NOMO-1 (cell line): ENCODE data around the gene SCART1.
"Not testable (repeated sequence)": the region's sequence is repeated elsewhere in the genome, so short reads cannot be mapped to it uniquely, and the experiment has no call there.

Experiments
- DNase-seq, 2 experiments: peaks; one replicate each; lab custom pipeline; 2025; ENCODE audit not compliant: unreplicated experiment in 2 of 2; lab: John Stamatoyannopoulos, UW

The SCART1 gene

DNA sequence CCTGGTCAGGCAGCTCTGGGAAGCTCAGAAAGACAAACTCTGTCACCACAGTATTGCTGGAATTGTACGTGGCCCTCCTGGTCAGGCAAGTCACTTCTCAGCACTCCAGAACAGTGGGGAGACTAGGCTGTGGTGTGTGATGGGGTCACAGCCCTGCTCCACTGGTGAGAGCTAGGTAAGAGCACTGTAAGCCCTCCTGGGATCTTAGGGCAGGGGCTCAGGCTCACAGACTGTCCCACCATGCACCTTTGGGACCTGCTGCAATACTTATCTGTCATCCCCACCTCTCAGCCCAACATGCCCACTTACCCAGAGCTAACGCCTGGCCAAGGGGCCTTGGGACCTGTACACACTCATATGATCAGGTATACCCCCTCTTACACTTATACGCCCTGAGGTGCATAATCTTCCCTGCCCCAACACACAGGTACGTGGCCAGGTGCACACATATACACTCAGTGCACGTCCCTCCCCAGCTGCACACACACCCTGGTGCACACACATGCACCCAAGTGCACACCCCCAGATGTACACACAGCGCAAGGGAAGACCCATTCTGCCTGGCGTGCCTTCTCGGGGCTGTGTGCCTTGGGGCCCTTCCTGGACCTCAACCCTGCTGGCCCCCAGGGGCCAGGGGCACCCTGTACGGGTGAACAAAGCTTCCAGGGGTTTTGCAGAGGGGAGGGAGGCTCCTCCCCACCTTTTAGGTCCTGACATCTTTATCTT lies 21.7 kb upstream of the SCART1 start:
- not testable (repeated sequence) for DNase-seq

DNA sequence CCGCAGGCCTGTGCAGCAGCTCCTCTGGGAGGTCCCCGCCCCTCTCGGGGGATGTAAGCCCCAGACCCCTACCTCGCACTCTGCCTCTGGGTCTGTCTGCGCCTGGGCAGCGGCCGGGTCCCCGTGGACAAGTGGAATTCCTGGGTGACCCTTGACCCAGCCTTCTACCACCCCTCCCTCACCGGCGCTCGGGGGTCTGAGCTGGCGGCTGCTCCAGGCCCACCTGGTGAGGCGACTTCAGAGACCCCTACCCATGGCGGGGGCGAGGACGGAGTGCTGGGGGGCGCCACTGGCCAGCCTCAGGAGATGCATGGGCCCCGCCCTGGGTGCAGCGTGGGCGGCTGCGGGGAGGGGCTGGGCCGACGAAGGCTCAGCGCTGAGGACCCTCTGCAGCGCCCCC lies 21.0 kb upstream of the SCART1 start:
- not testable (repeated sequence) for DNase-seq

DNA sequence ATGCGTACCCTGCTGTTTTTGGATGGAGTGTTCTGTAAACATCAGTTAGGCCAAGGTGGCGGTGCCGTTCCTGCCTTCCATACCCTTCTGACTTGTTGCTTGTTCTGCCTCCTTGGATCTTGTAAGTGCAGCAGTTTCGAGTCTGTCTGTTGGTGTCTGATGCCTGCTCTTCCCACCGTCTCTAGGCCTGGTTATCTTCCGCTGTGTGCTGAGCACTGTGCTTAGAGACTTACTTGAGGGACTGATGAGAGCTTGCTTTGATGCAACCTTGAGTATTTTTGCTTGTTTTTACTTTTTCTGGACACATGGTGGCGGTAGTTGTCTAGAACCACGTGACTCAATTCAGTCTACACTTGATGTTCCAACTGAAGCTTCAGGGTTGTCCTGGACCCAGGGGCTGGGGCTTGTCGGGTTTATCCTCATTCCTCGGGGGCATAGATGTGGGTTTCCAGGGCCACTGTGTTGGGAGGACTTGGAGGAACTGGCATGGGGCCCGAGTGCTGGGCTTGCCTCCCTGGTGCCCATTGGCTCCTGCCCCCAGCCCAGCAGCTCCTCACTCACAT lies 15.0 kb upstream of the SCART1 start:
- peak in 1 of 2 experiments; percentile 68 for DNase-seq

DNA sequence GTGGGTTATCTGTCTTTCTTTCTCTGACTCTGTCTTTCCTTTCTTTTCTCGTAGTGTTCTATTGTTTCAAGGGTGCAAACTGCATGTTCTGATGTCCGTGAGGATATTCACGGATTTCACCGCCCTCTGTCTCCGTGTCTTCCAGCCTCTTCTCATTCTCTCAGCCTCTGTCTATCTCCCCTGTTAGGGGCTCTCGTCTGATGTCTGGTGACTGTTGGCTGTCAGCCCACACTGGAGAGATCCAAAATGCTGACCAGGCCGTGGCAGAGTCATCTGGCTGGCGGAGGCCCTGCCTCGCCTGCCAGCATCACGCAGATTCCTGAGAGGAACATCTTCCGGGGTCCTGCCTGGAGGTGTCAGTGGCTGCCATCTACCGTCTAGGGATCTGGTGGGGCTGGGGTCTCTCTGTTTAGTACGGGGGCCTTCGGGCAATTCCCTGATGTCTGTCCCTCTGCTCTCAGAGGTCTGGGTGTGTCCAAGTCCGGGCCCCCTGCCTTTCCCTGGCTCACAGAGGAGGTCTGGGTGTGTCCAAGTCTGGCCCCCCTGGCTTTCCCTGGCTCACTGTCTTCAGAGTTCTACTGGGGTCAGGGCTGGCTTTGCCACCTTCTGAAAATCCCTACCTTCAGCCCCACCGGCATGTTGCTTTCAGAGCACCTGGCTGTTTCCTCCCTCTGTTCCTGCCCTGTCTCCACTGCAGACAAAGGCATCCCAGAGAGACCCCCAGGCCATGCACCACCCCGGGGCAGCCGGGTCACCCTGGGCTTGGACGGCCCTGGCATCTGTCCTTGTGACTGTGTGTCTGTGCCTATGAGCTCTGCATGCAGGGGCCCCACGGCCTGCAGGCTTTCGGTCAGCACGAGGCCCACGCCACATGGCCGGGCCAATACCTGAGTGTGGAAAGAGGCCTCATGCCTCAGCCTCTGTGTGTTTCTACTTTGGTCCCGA lies 14.0 kb upstream of the SCART1 start:
- DNase-seq, result no peak

DNA sequence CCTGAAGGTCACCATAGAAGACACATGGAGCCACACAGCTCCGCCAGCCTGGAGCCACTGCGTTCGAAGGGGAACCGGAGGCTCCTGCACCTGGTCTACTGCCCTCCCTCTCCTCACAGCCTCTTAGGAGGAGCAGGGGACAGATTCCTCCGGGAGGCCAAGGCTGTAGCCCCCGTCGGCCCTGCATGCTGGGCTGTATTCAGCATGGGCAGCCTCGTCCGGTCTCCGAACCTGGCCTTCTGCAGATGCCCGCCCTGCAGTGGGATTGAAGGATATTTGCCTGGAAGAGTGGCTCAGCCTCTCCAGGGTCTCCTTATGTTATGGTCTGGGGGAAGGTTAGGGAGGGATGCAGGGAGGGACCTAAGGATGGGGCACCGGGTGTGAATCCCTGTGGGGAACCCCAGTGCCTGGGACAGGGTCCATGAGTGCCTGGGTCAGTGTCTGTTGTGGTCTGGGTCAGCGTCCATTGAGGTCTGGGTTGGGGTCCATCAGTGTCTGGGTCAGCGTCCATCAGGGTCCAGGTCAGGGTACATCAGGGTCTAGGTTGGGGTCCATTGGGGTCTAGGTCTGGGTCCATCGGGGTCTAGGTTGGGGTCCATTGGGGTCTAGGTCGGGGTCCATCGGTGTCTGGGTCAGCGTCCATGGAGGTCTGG lies 13.0 kb upstream of the SCART1 start:
- no peak for DNase-seq

DNA sequence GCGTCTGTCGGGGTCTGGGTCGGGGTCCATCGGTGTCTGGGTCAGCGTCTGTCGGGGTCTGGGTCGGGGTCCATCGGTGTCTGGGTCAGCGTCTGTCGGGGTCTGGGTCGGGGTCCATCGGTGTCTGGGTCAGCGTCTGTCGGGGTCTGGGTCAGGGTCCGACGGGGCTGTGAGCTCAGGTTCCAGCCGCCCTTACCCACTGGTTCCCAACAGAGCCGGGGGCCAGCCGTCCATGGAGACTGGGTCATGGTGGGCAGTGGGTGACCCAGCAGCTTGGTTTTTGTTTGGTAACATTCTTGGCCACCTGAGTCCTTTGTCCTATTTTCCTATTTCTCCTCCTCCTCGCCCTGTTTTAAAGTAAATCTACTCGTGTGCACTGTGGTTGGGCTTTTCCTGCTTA lies 12.4 kb upstream of the SCART1 start:
- DNase-seq, result not testable (repeated sequence)

DNA sequence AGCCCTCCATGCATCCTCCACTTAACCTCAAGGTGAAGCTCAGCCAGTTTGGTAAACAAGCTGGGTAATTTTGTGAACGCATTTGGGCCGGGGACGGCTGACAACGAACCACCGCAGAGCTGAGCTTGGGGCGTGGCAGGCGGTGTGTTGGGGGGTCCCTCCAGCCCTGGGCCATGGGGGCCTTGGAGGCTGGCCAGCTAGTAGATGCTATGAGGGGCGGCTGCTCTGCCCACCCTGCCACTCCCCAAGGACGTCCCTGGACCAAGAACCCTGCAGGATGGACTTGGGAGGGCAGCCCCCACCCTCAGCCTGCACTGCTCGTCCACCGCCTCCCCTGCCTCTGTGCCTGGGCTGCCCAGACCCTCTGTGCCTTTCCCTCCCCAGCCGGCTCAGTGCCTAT lies 12.0 kb upstream of the SCART1 start:
- DNase-seq, result no peak

DNA sequence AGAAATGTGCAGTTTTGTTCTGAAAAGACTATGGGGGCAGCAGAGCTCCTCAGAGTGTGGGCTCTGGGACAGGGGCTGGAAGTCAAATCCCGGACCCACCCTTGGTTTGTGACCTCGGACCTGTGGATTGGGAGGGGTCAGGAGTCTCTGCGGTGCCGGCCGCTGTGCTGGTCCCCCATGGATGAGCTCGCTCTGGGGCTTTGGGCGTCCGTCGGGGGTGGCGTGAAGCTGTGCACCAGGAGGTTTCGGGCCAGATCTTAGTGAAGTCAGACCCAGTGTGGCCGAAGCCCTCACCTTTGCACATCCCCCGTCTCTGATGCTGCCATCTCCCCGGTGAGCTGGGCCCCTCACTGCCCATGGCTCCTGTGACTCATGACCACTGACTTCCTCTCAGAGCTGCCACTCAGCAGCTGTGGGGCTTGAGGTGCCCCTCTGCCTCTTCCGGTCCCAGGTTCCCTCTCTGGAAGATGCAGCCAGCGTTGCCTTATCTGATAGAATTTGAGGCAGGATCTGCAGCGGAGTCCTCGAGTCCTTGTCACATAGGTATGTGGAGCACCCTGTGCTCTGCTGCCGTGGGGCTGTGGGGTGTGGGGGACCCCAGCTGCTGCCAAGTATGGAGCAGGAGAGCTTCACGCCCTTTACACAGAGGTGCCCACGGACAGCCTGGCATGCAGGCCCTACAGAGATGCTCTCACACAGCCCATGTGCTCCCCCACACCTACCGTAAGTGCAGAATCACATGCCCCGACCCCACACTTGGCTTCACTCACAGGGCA lies 11.4 kb upstream of the SCART1 start:
- DNase-seq, result peak; percentile 83 to 86

DNA sequence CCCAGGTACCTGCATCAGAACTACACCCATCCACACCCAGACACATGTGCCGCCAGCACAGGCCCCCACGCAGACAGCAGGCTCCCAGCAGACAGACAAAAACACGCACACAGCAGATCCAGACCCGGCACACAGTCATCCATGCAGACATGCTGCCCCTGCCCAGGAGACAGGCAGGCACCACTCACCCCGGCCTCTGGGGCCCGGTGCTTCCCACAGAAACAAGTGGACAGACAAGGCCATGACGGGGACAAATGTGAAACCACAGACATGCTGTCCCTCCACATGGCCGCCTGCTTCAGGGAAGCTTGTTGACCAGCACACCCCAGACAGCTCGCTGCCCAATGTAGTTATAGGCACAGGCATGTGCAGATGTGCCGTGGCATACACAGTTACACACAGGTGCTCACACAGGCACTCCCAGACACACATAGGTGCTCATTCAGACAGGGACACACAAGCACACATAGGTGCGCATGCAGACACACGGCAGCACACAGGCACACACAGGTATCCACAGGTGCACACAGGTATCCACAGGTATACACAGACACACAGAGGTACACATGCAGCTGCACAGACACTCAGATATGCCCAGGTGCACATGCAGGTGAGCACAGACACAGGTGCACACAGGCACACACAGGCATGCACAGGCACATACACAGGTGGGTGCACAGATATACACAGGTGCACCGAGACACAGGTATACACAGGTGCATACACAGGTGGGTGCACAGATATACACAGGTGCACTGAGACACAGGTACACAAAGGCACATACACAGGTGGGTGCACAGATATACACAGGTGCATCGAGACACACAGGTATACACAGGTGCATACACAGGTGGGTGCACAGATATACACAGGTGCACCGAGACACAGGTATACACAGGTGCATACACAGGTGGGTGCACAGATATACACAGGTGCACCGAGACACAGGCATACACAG lies 10.5 kb upstream of the SCART1 start:
- DNase-seq, result no peak

DNA sequence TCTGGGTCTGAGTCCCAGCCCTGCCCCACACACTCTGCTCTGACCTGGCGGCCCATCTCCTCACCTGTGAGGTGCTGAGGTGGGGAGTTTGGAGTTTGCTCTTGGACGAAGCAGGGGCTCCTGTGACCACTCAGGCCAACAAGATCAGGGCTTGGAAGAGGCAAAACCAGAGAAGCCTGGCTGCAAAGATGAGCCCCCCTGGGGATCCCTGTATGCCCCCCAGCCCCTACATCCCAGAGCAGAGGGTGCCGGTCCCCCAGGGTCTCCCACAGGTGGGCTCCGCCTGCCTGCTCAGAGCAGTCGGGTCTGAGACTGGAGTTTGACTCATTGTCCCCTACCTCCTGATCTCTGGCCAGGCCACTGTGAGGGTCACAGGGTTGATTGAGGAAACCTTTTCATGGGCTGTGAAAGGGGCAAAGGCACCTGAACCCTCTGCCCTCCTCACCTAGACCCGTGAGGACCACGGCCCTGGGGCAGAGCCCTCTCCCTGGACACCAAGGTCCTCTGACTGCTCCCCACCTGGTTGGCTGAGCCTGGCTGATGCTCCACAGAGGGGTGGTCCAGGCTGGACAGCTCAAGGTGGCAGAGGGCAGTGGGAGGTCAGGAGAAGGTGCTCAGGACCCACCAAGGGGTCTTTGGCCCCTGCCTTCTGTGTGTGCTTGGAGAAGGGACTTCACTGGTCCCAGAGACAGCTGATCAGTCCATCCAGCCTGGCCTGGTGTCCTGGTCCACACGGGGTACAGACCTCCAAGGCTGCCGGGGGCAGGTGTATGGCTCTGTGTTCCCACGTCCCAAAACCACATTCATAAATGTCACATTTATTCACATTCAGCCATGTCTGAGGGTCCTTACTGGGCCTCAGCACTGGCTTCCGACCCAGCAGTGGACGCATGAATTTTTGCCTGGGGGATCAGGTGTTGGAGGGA lies 9.1 kb upstream of the SCART1 start:
- no peak for DNase-seq

DNA sequence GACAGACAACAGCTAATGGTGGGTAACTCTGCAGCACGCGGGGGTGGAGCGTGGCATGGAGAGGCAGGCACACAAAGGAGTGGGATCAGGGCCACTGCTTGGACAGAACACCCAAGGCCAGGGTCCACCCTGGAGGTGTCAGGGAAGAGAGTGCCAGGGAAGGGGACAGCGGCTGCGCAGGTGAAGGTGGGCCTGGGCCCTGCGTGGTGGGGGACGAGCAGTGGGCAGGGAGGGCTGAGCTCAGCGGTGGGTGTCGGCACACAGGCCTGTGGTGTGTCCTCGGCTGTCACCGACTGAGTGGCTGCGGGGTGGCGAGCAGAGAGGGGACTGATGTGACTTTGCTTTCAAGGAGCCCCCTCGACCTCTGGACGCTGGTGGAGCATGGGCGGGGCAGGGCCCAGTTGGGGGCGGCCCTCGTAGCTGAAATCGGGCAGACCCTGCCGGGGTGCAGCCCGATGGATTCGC lies 8.4 kb upstream of the SCART1 start:
- DNase-seq, result no peak

DNA sequence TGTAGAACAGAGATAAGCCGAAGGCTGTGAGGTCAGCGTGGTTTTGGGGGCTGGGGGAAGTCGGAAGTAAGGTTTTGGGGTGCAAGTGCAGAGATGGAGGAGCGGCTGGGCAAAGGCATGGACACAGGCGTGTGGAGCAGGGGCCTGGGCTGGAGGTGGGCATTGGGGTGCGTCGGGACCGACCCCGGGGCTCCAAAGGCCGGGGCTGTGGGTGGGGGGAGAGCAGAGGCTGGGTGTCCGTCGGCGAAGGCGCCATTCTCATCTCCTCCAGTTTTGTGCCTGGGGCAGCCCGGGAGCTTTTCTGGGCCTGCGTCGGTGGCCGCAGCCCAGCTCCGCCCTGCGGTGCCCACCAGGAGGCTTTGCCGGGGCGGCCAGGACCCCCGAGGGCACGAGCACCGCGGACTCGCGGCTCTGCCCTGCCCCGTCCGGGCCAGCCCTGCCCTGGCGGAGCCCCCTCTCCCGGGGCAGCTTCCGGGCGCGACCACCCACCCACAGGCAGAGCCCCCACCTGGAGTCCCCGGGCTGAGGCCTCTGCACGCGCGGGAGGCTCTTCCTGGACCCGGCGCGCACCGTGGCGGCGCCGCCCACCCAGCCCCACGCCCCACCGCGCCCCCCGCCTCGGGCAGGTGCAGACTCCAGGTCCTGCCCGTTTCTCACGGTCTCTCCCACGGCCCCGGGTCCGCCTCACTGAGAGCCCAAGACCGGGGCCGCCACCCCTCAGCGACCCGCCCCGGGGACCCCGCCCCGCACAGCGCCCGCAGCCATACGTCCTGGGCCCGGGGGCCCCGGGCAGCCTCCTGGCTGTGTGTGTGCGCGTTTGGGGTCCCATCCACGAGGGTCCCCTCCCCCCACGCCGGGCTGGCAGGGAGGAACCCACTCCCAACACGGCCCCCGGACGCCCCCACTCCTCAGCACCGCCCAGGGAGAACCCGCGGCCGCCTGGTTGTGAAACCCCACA lies 7.7 kb upstream of the SCART1 start:
- no peak for DNase-seq

DNA sequence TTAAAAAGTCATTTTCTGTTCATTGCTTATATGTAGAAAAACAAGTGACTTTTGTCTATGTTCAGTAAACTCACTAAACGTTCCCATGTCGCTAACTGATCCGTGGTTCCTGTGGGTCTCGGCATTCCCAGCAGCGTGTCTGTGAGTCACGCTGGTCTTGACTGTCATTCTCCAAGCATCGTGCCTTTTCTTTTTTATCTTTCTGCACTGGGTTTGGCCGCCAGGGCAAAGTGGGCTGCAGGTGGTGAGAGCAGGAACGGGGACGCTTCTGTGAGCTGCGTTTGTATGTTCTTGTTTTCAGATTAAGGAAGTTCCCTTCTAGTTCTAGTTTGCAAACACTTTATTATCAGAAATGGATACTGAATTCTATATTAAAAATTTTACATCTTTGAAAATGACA lies 6.8 kb upstream of the SCART1 start:
- no peak for DNase-seq

DNA sequence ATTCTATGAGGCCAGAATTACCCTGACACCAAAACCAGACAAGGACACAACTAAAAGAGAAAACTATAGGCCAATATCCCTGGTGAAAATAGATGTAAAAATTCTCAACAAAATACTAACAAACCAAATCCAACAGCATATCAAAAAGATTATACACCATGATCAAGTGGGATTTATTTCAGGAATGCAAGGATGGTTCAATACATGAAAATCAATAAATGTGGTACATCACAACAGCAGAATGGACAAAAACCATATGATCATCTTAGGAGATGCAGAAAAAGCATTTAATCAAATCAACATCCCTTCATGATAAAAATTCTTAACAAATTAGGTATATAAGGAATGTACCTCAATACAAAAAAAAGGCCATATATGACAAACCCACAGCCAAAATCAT lies 5.6 kb upstream of the SCART1 start:
- no peak for DNase-seq

DNA sequence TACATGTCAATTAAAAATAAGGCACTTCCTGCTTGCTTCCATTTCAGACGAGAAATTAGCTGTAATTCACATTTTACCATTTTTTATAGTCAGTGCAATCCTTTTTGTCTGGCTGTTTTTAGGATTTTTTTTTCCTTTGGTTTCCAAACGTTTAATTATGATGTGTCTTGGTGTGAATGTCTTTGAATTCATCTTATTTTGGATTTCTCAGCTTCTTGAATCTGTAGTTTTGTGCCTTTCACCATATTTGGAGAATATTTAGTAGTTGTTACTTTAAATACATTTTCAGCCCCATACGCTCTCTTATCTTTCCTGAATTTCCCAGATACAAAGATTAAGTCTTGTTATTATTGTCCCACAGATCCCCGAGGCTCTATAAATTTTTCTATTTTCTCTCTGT lies 2.4 kb upstream of the SCART1 start:
- no peak for DNase-seq

DNA sequence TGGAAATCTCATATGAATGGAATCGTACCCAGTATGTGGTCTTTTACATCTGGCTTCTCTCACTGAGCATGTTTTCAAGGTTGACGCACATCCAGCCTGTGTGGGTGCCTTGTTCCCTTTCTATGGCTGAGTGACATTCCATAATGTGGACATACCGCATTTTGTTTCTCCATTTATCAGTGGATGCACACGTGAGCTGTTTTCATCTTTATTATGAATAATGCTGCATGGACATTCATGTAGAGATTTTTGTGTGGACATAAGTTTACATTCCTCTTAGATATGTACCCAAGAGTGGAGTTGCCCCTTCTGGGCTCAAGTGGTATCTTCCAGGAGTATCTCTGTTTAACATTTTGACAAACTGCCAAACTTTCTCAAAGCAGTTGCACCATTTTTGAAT lies 1.3 kb upstream of the SCART1 start:
- no peak for DNase-seq
